Upper lobe of left lung (tissue), 4 donors: Measurements from ENCODE around the gene SEC16A.

Source experiments
- CTCF ChIP-seq, 6 experiments: fragments of 450-650 bp in 4 of 6; fragments of 200-600 bp in 2 of 6; sonication (generic) in 2 of 6; IDR thresholded peaks; one replicate each; pipeline ENCODE4 v1.5.1; 2016 to 2019; ENCODE audit warnings: antibody characterized with exemption in 6 of 6
- EP300 ChIP-seq, 4 donors: sonication (generic); formaldehyde crosslinking; IDR thresholded peaks; one replicate each; pipeline ENCODE4 v1.5.1; 2017; ENCODE audit warnings: antibody characterized with exemption in 4 of 4, control low read depth in 2 of 4
- POLR2AphosphoS5 ChIP-seq, 2 donors: sonication (generic); formaldehyde crosslinking; IDR thresholded peaks; one replicate each; pipeline ENCODE4 v1.5.1; 2017; ENCODE audit warnings: antibody characterized with exemption in 2 of 2

GRCh38 chr9:136418182-136419091, 64.4 kb downstream of the SEC16A start:
- TF ChIP-seq EP300 (IDR thresholded peaks at IDR 0.05) (no peak), CTCF (IDR thresholded peaks at IDR 0.05) (no peak), POLR2AphosphoS5 (IDR thresholded peaks at IDR 0.05) (no peak)
